Stimulated activated CD4-positive, alpha-beta T cell treated with anti-CD3 and anti-CD28 coated beads, TNF-alpha, amount 100 ng/mL, for 24 hours (primary cell): Measurements from ENCODE around the gene OCIAD1.
A peak's percentile ranks its signal among the peaks of the same experiment; 100 is the strongest.
"Not testable (repeated sequence)": the region's sequence is repeated elsewhere in the genome, so short reads cannot be mapped to it uniquely, and the experiment has no call there.

Experiments used
- DNase-seq, 3 experiments: peaks; one replicate each; pipeline ENCODE4 v3.0.0-alpha.2; 2020; ENCODE audit warnings: low read depth in 3 of 3

OCIAD1 gene, protein sequence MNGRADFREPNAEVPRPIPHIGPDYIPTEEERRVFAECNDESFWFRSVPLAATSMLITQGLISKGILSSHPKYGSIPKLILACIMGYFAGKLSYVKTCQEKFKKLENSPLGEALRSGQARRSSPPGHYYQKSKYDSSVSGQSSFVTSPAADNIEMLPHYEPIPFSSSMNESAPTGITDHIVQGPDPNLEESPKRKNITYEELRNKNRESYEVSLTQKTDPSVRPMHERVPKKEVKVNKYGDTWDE

GRCh38 chr4:48830706-48831531 lies at the start of gene OCIAD1:
TSS of gene OCIAD1 (plus strand) at chr4:48831088. CDS start at chr4:48832625, 1,537 bp downstream.
- DNase-seq: peak; percentile 85 to 91 (median 90)

GRCh38 chr4:48781968-48782367 lies 48.9 kb upstream of the OCIAD1 start:
- no peak for DNase-seq

DNA sequence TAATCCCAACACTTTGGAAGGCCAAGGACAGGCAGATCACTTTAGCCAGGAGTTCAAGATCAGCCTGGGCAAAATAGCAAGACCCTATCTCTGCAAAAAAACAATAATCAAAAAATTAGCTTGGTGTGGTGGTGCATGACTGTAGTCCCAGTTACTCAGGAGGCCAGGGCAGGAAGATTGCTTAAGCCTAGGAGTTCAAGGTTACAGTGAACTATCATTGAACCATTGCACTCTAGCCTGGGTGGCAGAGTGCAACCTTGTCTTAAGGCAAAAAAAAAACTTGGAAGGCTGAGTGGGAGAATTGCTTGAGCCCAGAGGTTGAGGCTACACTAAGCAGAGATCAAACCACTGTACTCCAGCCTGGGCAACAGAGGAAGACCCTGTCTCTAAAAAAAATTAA lies 45.6 kb upstream of the OCIAD1 start:
- no peak for DNase-seq

- no peak for DNase-seq
Observed at GRCh38 chr4:48786549-48786948, 44.3 kb upstream of the OCIAD1 start.

- DNase-seq: no peak
Observed at GRCh38 chr4:48787056-48787455, 43.8 kb upstream of the OCIAD1 start.

- DNase-seq: no peak
Observed at GRCh38 chr4:48790561-48790960, 40.3 kb upstream of the OCIAD1 start.

DNA sequence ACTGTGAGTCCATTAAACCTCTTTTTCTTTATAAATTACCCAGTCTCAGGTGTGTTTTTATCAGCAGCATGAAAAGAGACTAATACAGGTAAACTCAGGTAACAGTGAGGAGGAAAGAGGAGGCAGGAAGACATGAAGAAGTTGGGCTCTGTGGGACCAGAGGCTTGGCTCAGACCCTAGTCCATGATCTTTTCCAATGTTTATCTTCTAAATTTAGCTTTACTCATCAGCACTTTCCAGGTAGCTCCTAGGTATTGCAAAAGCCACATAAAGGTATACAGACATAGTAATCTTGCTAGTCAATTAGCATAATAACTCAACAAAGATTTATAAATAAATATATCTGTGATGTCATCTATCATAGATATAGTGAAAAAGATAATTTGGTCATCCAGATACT lies 39.6 kb upstream of the OCIAD1 start:
- DNase-seq: no peak

DNA sequence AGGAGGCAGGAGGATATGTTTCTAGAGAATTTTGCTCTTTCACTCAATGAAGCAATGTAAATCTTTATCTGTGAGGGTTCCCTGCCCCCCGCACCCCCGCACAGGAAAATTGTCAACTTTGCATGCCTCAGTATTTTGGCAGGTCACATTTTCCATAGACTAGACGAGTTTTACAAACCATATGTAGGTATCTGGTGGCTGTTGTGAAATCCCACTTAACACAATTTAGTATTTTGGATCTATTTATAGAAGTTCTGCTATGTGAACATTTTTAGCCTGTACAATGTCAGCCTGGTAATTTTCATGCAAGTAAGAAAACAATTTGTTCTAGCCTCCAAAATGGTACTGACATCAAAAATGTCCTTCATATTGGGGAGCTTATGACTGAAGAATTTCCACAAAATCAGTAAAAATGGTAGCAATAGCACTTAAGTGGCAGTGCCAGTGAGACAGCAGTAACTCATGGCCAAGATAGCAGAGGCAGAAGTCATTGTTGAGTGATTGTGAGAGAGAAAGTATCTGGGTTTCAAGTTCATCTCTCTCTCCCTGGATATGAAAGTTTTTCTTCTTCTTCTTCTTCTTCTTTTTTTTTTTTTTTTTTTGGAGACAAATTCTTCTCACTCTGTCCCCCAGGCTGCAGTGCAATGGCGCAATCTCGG lies 38.4 kb upstream of the OCIAD1 start:
- peak in 1 of 3 experiments; percentile 11 for DNase-seq

- no peak for DNase-seq
Observed at GRCh38 chr4:48795108-48795507, 35.8 kb upstream of the OCIAD1 start.

DNA sequence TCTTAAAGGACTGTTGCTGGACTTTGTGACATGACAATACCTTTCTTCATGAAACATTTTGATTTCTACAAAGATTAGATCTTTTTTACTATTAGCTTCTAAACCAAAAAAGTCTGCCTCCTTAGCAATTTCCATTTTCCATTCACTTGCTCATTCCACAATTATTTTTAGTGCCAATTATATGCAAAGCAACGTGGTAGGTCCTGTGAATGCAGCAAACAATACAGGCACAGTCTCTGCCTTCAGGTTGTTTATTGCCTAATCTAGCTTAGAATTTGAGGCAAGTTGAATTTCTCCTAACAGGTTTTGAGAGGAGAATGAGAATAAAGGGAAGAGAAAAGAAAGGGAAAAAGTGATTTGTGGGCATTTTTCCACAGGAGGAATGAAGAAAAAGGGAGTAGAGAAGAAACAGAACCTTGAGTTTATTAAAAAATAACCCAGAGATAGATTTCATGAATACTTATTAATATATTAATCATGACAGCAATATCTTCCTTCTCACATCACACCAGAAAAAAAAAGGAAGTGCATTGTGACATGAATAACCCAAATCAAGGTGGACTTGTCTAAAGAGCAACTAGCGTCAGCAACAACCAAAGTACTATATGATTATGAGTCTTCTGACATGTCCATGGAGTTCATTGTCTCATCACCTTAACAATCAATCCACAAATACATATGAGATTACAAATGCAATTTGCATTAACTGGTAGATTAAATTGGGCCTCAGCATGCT lies 34.5 kb upstream of the OCIAD1 start:
- DNase-seq: no peak

GRCh38 chr4:48796927-48797679 lies 33.8 kb upstream of the OCIAD1 start:
- no peak for DNase-seq

DNA sequence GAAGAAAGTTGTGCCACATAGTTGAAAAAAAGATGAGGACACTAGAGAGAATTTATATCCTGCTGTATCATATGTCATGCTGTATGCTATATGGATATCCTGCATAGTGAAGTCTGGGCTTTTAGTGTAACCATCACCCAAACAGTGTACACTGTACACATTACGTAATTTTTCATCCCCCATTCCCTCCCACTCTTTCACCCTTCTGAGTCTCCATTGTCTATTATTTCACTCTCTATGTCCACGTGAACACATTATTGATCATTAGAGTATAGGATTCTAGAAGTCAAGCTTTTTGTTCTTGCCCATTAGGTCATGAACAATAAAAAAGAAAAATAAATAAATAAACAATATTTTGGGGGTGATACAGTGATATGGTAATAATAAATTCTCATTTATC lies 32.8 kb upstream of the OCIAD1 start:
- no peak for DNase-seq

- DNase-seq: no peak
Observed at GRCh38 chr4:48799157-48799556, 31.7 kb upstream of the OCIAD1 start.

DNA sequence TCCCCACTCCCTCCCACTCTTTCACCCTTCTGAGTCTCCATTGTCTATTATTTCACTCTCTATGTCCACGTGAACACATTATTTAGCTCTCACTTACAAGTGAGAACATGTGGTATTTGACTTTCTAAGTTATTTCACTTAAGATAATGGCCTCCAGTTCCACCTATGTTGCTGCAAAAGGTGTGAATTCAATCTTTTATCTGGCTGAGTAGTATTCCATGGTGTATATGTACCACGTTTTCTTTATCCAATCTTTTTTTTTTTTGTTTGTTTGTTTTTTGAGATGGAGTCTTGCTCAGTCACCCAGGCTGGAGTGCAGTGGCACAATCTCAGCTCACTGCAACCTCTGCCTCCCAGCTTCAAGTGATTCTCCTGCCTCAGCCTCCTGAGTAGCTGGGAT lies 30.7 kb upstream of the OCIAD1 start:
- DNase-seq: not testable (repeated sequence)

GRCh38 chr4:48801016-48801715 lies 29.7 kb upstream of the OCIAD1 start:
- DNase-seq: no peak

- DNase-seq: no peak
Observed at GRCh38 chr4:48804584-48805301, 26.1 kb upstream of the OCIAD1 start.

DNA sequence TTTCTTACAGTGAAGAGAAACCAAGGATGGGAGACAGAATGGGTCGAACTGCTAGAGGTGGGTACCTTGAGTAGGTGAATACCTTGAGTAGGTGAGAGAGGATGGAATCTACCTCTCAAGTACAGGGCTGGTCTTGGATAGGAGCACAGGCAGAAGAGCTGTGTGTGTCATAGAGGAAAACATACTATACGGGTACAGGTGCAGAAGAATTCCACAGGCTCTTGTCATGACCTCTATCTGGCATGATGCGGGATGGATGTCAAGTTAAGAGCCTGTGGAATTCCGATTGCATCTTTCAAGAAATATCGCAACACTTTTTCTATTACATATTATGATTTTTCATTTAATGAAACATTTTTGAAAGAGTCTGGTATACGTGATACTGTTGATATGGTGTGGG lies 18.0 kb upstream of the OCIAD1 start:
- no peak for DNase-seq

DNA sequence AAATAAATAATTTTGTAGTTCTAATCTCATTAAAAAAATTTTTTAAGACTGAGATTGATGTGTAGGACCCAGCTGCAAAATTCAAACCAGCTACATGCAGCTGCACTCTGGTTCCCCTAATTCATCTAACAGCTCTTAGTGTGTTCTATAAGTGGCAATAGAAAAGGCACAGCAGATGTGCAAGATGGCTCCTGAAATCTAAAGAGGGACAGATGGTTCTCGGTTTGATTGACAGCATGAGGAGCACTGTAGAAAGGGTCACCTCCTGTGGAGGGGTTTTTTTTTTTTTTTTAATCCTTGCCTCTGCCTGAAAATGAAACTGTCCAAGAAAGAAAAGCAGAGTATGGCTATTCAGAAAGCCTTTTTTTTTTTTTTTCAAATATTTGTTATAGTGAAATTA lies 16.9 kb upstream of the OCIAD1 start:
- no peak for DNase-seq

- DNase-seq: no peak
Observed at GRCh38 chr4:48815483-48815882, 15.4 kb upstream of the OCIAD1 start.

DNA sequence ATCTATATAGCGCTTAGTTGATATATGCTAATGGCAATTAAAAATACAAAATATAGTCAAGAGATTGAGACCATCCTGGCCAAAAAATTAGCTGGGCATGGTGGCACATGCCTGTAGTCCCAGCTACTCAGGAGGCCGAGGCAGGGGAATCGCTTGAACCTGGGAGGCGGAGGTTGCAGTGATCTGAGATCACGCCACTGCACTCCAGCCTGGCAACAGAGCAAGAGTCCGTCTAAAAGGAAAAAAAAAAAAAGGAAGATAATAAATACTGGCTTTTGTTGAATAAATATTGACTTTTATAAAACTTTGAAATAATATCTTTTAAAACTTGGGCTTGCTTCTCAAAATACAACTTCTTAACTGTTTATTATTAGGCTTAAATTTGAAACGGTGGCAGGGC lies 14.6 kb upstream of the OCIAD1 start:
- DNase-seq: not testable (repeated sequence)
